Measurements from ENCODE around the gene EEFSEC. TPM values are rescaled to one million over a fixed set of nuclear protein-coding genes. Genes with fewer than 3 reads are reported as not detected.

Gene EEFSEC
- total and polyA plus RNA-seq, 2 experiments from 2014 or later = 26.7 to 47.9 TPM

DNA sequence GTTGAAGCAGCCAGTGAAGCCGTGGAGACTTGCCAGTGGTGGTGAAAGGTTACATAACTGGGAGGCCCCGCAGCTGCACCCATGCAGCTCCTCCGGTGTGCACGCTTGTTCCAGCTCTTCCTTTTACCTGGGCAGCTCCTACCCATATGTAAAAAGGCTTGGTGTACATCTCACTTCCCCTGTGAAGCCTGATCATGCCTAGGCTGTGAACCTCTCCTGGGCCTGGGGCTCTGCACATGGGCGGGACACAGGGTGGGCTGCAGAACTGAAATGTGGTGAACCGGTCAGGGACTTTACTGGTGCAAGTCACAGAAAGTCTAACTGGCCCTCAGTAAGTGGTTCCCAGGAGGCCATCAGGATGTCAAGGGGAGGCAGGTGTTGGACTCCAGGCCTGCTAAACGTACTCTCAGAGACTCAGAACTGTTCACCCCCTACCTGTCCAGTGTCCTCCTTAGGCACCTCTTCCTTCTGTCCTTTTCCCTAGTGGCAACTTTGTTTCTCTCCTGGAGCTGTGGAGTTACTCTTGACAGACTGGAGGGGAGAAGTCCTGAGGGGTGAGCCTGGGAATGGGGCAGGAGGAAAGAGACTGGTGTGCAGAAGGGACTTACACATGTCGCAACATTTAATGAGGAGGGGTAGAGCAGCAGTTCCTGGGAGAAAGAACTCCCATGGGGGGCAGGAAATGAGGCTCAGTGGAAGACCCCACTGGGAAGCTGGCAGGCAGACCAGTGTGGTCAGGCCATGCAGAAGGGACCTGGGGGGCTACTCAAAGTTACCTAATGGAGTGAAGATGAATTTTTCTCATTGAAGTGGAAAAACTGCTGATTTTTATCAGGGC is 148.1 kb downstream of the EEFSEC start:
- no peaks in the 10 kb centered on the region for H3K9me3 ChIP-seq (ENCODE audit: low read depth)
- TF ChIP-seq CTCF (IDR thresholded peaks at IDR 0.05; ENCODE audit: low read depth, low read length) = no peak
- no peaks in the 10 kb centered on the region for H3K27me3 ChIP-seq
- no peaks in the 10 kb centered on the region for H3K4me1 ChIP-seq (ENCODE audit: low read depth)
- no peak for DNase-seq (ENCODE audit: low read depth in 1 of 2, low spot score in 1 of 2)
- H3K4me3 ChIP-seq = no peak overlapping the region
- H3K27ac ChIP-seq = no peak overlapping the region
- no peaks in the 10 kb centered on the region for H3K36me3 ChIP-seq

- Histone ChIP-seq H3K27ac (no peak overlapping the region), H3K9me3 (ENCODE audit: low read depth) (no peaks in the 10 kb centered on the region), H3K27me3 (no peaks in the 10 kb centered on the region), H3K4me1 (ENCODE audit: low read depth) (peaks cover 30% of the 10 kb centered on the region), H3K36me3 (no peaks in the 10 kb centered on the region), H3K4me3 (no peak overlapping the region)
- TF ChIP-seq CTCF (IDR thresholded peaks at IDR 0.05; ENCODE audit: low read depth, low read length) = no peak
- DNase-seq (ENCODE audit: low read depth in 1 of 2, low spot score in 1 of 2) = no peak
Observed at GRCh38 chr3:128306481-128306880, 153.2 kb downstream of the EEFSEC start.

- Histone ChIP-seq H3K9me3 (ENCODE audit: low read depth) (no peaks in the 10 kb centered on the region), H3K4me3 (no peak overlapping the region), H3K36me3 (no peaks in the 10 kb centered on the region), H3K27me3 (no peaks in the 10 kb centered on the region), H3K4me1 (ENCODE audit: low read depth) (peaks cover 31% of the 10 kb centered on the region), H3K27ac (no peak overlapping the region)
- peak; percentile 7 to 15 for DNase-seq (ENCODE audit: low read depth in 1 of 2, low spot score in 1 of 2)
- TF ChIP-seq CTCF (IDR thresholded peaks at IDR 0.05; ENCODE audit: low read depth, low read length) = no peak
Observed at GRCh38 chr3:128307029-128307633, 153.8 kb downstream of the EEFSEC start.

- no peak overlapping the region for H3K4me3 ChIP-seq
- no peak overlapping the region for H3K27ac ChIP-seq
- no peaks in the 10 kb centered on the region for H3K36me3 ChIP-seq
- no peaks in the 10 kb centered on the region for H3K9me3 ChIP-seq (ENCODE audit: low read depth)
- H3K4me1 ChIP-seq (ENCODE audit: low read depth) = peaks cover 31% of the 10 kb centered on the region
- H3K27me3 ChIP-seq = no peaks in the 10 kb centered on the region
- no peak for DNase-seq (ENCODE audit: low read depth in 1 of 2, low spot score in 1 of 2)
- TF ChIP-seq CTCF (IDR thresholded peaks at IDR 0.05; ENCODE audit: low read depth, low read length) = no peak
Observed at GRCh38 chr3:128307781-128308469, 154.6 kb downstream of the EEFSEC start.

DNA sequence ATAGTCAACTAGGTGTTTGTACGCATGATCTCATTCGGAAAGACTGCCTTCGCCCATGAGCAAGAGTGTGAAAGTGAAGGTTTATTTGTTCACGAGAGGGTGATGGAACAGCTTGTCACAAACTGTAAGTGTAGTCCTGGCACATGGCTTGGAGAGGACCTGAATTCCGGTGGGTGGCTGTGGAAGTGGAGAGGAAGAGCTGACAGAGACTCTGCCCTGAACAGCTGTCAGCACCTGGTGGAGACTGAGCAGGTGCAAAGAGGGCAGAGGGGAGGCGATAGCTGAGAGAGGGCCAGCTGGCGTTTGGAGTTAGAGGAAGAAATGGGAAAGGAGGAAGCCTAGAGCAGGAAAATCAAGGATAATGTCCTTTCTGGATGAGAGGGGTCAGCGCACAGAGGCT is 155.7 kb downstream of the EEFSEC start:
- Histone ChIP-seq H3K36me3 (no peaks in the 10 kb centered on the region), H3K27ac (peak overlapping the region; percentile 52), H3K27me3 (no peaks in the 10 kb centered on the region), H3K9me3 (ENCODE audit: low read depth) (no peaks in the 10 kb centered on the region), H3K4me3 (no peak overlapping the region), H3K4me1 (ENCODE audit: low read depth) (peaks cover 31% of the 10 kb centered on the region)
- DNase-seq (ENCODE audit: low read depth in 1 of 2, low spot score in 1 of 2) = peak in 1 of 2 donors; percentile 77
- TF ChIP-seq CTCF (IDR thresholded peaks at IDR 0.05; ENCODE audit: low read depth, low read length) = no peak

Measured in cardiac muscle cell (in vitro differentiated cells and primary cell).